ENCODE data around the gene RPS6KA3.

DNA sequence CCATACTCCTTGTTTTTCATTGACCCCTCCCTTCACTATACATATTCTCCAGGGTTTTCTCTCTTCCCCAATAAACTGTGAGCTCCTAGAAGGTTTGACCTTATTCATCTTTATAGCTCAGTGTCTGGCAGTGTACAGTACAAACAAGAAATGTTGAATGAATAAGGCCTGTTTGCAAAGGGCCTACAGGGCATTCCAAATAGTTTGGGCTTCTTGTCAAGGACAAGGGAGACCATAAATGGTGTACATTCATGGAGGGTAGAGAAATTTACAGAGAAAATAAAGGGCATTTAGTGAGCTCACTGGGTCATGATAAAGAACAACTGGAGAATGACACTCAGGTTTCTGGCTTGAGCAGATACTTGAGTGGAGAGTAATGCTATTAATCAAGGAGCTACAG is 77.5 kb downstream of the RPS6KA3 start:
- TF ChIP-seq, protein P1, sequence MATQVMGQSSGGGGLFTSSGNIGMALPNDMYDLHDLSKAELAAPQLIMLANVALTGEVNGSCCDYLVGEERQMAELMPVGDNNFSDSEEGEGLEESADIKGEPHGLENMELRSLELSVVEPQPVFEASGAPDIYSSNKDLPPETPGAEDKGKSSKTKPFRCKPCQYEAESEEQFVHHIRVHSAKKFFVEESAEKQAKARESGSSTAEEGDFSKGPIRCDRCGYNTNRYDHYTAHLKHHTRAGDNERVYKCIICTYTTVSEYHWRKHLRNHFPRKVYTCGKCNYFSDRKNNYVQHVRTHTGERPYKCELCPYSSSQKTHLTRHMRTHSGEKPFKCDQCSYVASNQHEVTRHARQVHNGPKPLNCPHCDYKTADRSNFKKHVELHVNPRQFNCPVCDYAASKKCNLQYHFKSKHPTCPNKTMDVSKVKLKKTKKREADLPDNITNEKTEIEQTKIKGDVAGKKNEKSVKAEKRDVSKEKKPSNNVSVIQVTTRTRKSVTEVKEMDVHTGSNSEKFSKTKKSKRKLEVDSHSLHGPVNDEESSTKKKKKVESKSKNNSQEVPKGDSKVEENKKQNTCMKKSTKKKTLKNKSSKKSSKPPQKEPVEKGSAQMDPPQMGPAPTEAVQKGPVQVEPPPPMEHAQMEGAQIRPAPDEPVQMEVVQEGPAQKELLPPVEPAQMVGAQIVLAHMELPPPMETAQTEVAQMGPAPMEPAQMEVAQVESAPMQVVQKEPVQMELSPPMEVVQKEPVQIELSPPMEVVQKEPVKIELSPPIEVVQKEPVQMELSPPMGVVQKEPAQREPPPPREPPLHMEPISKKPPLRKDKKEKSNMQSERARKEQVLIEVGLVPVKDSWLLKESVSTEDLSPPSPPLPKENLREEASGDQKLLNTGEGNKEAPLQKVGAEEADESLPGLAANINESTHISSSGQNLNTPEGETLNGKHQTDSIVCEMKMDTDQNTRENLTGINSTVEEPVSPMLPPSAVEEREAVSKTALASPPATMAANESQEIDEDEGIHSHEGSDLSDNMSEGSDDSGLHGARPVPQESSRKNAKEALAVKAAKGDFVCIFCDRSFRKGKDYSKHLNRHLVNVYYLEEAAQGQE (IDR thresholded peaks at IDR 0.05; ENCODE audit: low read depth, low read length): no peak
- TF ChIP-seq, protein P2, sequence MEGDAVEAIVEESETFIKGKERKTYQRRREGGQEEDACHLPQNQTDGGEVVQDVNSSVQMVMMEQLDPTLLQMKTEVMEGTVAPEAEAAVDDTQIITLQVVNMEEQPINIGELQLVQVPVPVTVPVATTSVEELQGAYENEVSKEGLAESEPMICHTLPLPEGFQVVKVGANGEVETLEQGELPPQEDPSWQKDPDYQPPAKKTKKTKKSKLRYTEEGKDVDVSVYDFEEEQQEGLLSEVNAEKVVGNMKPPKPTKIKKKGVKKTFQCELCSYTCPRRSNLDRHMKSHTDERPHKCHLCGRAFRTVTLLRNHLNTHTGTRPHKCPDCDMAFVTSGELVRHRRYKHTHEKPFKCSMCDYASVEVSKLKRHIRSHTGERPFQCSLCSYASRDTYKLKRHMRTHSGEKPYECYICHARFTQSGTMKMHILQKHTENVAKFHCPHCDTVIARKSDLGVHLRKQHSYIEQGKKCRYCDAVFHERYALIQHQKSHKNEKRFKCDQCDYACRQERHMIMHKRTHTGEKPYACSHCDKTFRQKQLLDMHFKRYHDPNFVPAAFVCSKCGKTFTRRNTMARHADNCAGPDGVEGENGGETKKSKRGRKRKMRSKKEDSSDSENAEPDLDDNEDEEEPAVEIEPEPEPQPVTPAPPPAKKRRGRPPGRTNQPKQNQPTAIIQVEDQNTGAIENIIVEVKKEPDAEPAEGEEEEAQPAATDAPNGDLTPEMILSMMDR (IDR thresholded peaks at IDR 0.05): no peak
- TF ChIP-seq CHD2 (IDR thresholded peaks at IDR 0.05; ENCODE audit: low read length, partially characterized antibody) (no peak), RFX5 (IDR thresholded peaks at IDR 0.05; ENCODE audit: low read length) (no peak), TEAD4 (IDR thresholded peaks at IDR 0.05; ENCODE audit: borderline replicate concordance, insufficient read depth) (no peak), MEF2A (IDR thresholded peaks at IDR 0.05; ENCODE audit: borderline replicate concordance, low read depth) (no peak), POLR2AphosphoS5 (IDR thresholded peaks at IDR 0.05; ENCODE audit: low read depth, low read length) (no peak), TAF1 (IDR thresholded peaks at IDR 0.05; ENCODE audit: borderline replicate concordance, low read depth, low read length) (no peak), YY1 (IDR thresholded peaks at IDR 0.05; ENCODE audit: low read depth) (no peak), EP300 (IDR thresholded peaks at IDR 0.05; ENCODE audit: borderline replicate concordance in 1 of 2, low read depth in 1 of 2, low read length in 1 of 2) (no peak), SMC3 (IDR thresholded peaks at IDR 0.05; ENCODE audit: low read depth, low read length) (no peak)

Data from SK-N-SH (cell line).